ENCODE measurements around the gene FZD2. TPM values are rescaled to one million over a fixed set of nuclear protein-coding genes. Genes with fewer than 3 reads are reported as not detected.

FZD2 gene
- total and polyA plus RNA-seq, 2 of the 8 experiments (the other 6 are each of a cell fraction or from before 2014, with no cell fraction given): 17.6 to 86.7 TPM

- TF ChIP-seq RBBP5 (IDR thresholded peaks at IDR 0.05; ENCODE audit: borderline replicate concordance, low read depth, low read length): no peak
- no peak for TF ChIP-seq YY1 (IDR thresholded peaks at IDR 0.05; ENCODE audit: low read depth, low read length)
- TF ChIP-seq KDM1A (IDR thresholded peaks at IDR 0.05; ENCODE audit: borderline replicate concordance, low read length): no peak
Observed at GRCh38 chr17:44527954-44528353, 29.3 kb upstream of the FZD2 start (continued).

Measured in H1 (cell line).